ENCODE measurements around the gene ELF1. TPM values are rescaled to one million over a fixed set of nuclear protein-coding genes. Genes with fewer than 3 reads are reported as not detected.

The ELF1 gene
- 38.7 to 54.5 TPM (median 47.0 TPM) in 5 replicates for total RNA-seq (2022; extraction: Qiagen RNA extraction)

GRCh38 chr13:41019011-41019487, at the start of gene ELF1:
Gene ELF1, minus strand, starts transcription at chr13:41019316. Its CDS starts 37,262 bp downstream, at chr13:40982054.

GRCh38 chr13:41061075-41061913, 42.2 kb upstream of the ELF1 start, which contains the start of gene WBP4:
Gene WBP4, plus strand, starts transcription at chr13:41061509. Its CDS starts 165 bp downstream, at chr13:41061674.

Other genes starting within 250 kb of the ELF1 start
- 13.3 to 15.1 TPM (median 13.8 TPM) in 5 replicates for gene MRPS31, start 248.1 kb downstream of the ELF1 start, total RNA-seq (2022; extraction: Qiagen RNA extraction)
- gene SLC25A15, start 229.7 kb downstream of the ELF1 start, total RNA-seq (2022; extraction: Qiagen RNA extraction): 15.9 to 19.9 TPM (median 18.7 TPM) in 5 replicates
- gene WBP4, start 42.2 kb upstream of the ELF1 start, total RNA-seq (2022; extraction: Qiagen RNA extraction): 8.5 to 11.1 TPM (median 9.8 TPM) in 5 replicates
- gene KBTBD6, start 113.5 kb upstream of the ELF1 start, total RNA-seq (2022; extraction: Qiagen RNA extraction): 4.6 to 6.4 TPM (median 5.3 TPM) in 5 replicates
- 2.1 to 3.1 TPM (median 2.9 TPM) in 5 replicates for gene KBTBD7, start 175.3 kb upstream of the ELF1 start, total RNA-seq (2022; extraction: Qiagen RNA extraction)
- 3.9 to 5.5 TPM (median 5.1 TPM) in 5 replicates for gene MTRF1, start 244.3 kb upstream of the ELF1 start, total RNA-seq (2022; extraction: Qiagen RNA extraction)

Measured in A549 treated with dexamethasone at 1 μM for 4 hours (cell line).